Skeletal muscle tissue (tissue), 4 donors: Measurements from ENCODE around the gene ENSA. TPM values are rescaled to one million over a fixed set of nuclear protein-coding genes. Genes with fewer than 3 reads are reported as not detected.
A peak's percentile ranks its signal among the peaks of the same experiment; 100 is the strongest.
"Not testable (repeated sequence)": the region's sequence is repeated elsewhere in the genome, so short reads cannot be mapped to it uniquely, and the experiment has no call there.

Experiments used
- H3K27ac ChIP-seq: one replicate; pipeline ENCODE4 v1.7.0; 2013; ENCODE audit warnings: mild to moderate bottlenecking, low read depth, low read length, inconsistent platforms
- H3K27me3 ChIP-seq, 3 donors: one replicate each; pipeline ENCODE4 v1.7.0; 2013; ENCODE audit warnings: low read length in 3 of 3; ENCODE audit not compliant: control insufficient read depth in 3 of 3, insufficient read depth in 3 of 3
- H3K36me3 ChIP-seq, 3 donors: one replicate each; pipeline ENCODE4 v1.7.0; 2013; ENCODE audit warnings: low read length in 3 of 3; ENCODE audit not compliant: control insufficient read depth in 3 of 3, insufficient read depth in 3 of 3
- H3K4me1 ChIP-seq, 3 donors: one replicate each; pipeline ENCODE4 v1.7.0; 2013; ENCODE audit warnings: low read length in 3 of 3, mild to moderate bottlenecking in 3 of 3; ENCODE audit not compliant: control insufficient read depth in 3 of 3, insufficient read depth in 3 of 3
- H3K4me3 ChIP-seq, 3 donors: one replicate each; pipeline ENCODE4 v1.7.0; 2013; ENCODE audit warnings: low read length in 3 of 3
- H3K9ac ChIP-seq, 3 donors: one replicate each; pipeline ENCODE4 v1.7.0; 2013; ENCODE audit warnings: low read length in 3 of 3, mild to moderate bottlenecking in 3 of 3, moderate library complexity in 2 of 3, low read depth in 1 of 3
- H3K9me3 ChIP-seq, 3 donors: one replicate each; pipeline ENCODE4 v1.7.0; 2013; ENCODE audit warnings: low read length in 3 of 3; ENCODE audit not compliant: control insufficient read depth in 3 of 3
- total RNA-seq: library from RNA; depleted of rRNA; stranded (reverse); fragments of >200 nt; gene quantifications from one replicate; pipeline ENCODE4 v1.2.3, GENCODE V29; 2014
- donor health status: Osteomylitis.

Gene ENSA, protein sequence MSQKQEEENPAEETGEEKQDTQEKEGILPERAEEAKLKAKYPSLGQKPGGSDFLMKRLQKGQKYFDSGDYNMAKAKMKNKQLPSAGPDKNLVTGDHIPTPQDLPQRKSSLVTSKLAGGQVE
- 63.7 TPM for total RNA-seq

DNA sequence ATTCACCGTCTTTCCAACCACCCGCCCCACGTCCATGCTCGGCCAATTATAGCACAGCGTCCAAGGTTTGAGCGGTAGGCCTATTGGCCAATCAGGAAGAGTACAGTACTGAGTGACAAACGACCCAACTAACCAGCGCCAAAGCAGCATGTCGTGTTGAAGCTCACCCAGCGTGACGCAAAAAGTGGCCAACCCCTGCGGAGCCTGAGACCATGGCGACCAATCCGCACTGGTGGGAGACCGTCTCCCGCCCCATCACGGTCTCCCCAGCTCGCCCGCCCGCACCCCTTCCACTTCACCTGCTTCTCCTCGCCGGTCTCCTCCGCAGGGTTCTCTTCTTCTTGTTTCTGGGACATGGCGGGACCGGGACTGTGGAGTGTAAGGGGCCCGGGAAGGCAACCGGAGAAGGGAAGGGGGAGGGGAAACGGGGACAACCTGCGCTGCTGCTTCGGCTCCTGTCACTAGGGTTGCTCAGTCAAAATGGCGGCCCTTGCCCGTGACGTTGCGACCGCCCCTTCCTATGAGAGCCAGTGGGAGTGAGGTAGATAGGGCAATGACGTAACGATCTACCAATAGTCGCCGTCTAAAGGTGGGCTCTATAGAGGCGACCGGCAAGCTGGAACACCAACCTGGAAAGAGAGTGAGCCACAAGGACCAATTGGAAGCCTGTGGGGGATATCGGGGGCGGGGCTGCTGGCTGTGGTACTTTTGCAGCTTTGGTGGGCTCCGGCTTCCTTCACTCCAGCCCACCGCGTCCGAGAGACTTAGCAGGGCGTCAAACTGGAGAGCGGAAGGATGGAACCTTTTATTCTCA lies at the start of gene ENSA:
Gene ENSA (minus strand): TSS at position 498 of the 814 bp plus-strand sequence. CDS start 142 bp downstream, at position 356.
- Histone ChIP-seq H3K36me3 (peaks cover 17 to 32% (median 30%) of the 10 kb centered on the region in 3 donors), H3K27ac (peak within 1 kb of the TSS; percentile 94), H3K27me3 (no peaks in the 10 kb centered on the region), H3K9me3 (no peaks in the 10 kb centered on the region), H3K4me1 (peaks cover 14 to 23% (median 19%) of the 10 kb centered on the region in 3 donors), H3K9ac (peak within 1 kb of the TSS; percentile 88 to 95 (median 93)), H3K4me3 (peak within 1 kb of the TSS; percentile 86 to 96 (median 92))

DNA sequence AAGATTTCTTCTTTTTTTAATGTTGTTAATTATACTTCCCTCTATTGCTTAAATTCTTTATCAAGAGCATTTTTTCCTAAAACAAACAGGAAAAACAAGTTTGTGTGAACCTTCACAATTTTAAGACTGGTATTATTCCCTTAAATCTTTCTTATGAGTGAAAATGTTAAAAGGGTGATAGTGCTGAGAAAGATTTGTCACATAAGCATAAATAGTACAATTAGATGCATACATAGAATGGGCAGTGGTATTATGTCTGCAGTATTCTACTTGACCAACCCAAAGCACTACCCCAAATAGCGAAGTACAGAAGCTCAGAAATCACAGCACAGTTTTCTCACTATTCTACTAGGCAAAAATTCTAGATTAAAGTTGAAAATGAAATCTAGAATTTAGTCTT lies 49.6 kb upstream of the ENSA start:
- Histone ChIP-seq H3K27ac (no peak overlapping the region), H3K27me3 (no peaks in the 10 kb centered on the region), H3K36me3 (peaks cover 0 to 7% (median 0%) of the 10 kb centered on the region in 3 donors), H3K9ac (no peak overlapping the region), H3K4me3 (no peak overlapping the region), H3K4me1 (no peaks in the 10 kb centered on the region), H3K9me3 (no peaks in the 10 kb centered on the region)

DNA sequence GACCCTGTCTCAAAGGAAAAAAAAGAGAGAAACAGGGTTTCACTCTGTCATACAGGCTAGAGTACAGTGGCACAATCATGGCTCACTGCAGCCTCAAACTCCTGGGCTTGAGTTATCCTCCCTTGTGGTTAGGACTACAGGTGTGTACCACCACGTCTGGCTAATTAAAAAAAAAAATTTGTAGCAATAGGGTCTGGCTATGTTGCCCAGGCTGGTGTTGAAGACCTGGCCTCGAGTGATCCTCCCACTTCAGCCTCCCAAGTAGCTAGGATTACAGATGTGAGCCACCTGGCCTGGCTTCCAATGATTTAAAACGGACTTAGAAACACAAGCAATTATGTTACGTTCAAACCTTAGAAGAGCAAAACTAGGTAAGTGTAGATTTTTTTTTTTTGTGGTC lies 45.5 kb upstream of the ENSA start:
- peaks cover 0 to 6% (median 0%) of the 10 kb centered on the region in 3 donors for H3K36me3 ChIP-seq
- no peaks in the 10 kb centered on the region for H3K27me3 ChIP-seq
- H3K9me3 ChIP-seq = no peaks in the 10 kb centered on the region
- H3K4me3 ChIP-seq = no peak overlapping the region
- no peak overlapping the region for H3K27ac ChIP-seq
- no peak overlapping the region for H3K9ac ChIP-seq
- no peaks in the 10 kb centered on the region for H3K4me1 ChIP-seq

DNA sequence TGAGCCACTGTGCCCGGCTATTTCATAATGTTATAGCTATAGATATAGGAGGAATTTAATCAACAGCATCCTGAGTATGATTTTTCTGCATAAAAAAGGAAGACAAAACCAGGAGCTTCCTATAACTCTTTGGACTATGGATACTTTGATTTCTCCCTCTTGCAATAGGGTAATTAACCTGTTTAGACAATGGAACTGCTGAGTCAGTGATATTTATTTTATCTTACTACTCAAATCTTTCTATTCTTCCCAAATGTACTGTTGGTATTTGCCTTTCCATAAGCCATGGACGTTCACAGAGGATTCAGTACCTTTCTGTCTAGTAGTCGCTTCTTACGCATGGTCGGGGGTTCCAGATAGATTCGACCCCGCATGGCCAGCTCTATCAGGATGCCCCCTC lies 33.9 kb upstream of the ENSA start:
- Histone ChIP-seq H3K27me3 (no peaks in the 10 kb centered on the region), H3K9me3 (no peaks in the 10 kb centered on the region), H3K27ac (no peak overlapping the region), H3K4me3 (no peak overlapping the region), H3K36me3 (peaks cover 0 to 29% (median 25%) of the 10 kb centered on the region in 3 donors), H3K9ac (no peak overlapping the region), H3K4me1 (no peaks in the 10 kb centered on the region)

DNA sequence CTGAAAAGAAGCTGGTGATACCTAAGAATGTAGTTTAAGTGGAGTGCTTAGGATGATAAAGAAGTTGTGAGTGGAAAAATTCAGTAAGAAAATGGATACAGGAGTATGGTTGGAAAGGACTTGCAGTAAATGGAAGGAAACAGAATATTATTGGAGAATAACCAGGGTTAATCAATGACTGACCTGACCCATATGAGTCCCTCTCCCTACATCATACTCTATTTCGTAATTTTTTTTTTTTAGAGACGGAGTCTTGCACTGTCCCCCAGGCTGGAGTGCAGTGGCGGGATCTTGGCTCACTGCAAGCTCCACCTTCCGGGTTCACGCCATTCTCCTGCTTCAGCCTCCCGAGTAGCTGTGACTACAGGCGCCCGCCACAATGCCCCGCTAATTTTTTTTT lies 33.4 kb upstream of the ENSA start:
- Histone ChIP-seq H3K4me3 (no peak overlapping the region), H3K9ac (no peak overlapping the region), H3K36me3 (peaks cover 0 to 32% (median 28%) of the 10 kb centered on the region in 3 donors), H3K27me3 (no peaks in the 10 kb centered on the region), H3K4me1 (no peaks in the 10 kb centered on the region), H3K27ac (no peak overlapping the region), H3K9me3 (no peaks in the 10 kb centered on the region)

DNA sequence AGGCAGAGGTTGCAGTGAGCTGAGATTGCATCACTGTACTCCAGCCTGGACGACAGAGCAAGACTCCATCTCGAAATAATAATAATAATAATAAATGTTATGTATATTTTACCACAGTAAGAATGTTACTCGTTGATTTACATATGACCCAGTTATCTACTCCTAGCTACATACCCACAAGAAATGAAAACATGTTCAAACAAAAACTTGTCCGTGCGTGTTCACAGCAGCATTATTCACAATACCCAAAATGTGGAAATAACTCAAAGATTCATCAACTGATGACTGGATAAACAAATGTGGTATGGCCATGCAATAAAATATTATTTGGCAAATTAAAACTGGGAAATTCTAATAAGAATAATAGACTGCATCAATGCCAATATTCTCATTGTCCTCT lies 31.7 kb upstream of the ENSA start:
- Histone ChIP-seq H3K9me3 (no peaks in the 10 kb centered on the region), H3K36me3 (peaks cover 0 to 32% (median 28%) of the 10 kb centered on the region in 3 donors), H3K4me3 (no peak overlapping the region), H3K4me1 (no peaks in the 10 kb centered on the region), H3K27me3 (no peaks in the 10 kb centered on the region), H3K27ac (no peak overlapping the region), H3K9ac (no peak overlapping the region)

DNA sequence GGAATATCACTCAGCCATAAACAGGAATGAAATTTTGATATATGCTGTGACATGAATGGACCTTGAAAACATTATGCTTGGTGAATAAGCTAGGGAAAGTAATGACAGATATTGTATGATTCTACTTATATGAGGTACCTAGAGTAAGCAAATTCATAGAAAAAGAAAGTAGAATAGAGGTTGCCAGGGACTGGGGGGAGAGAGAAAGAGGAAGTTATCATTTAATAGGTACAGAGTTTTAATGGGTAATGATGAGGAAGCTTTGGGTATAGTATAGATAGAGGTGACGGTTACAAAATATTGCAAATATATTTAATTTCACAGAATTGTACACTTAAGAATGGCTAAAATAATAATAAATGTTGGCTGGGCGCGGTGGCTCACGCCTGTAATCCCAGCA lies 31.2 kb upstream of the ENSA start:
- Histone ChIP-seq H3K27ac (no peak overlapping the region), H3K4me1 (no peaks in the 10 kb centered on the region), H3K4me3 (no peak overlapping the region), H3K9me3 (no peaks in the 10 kb centered on the region), H3K9ac (no peak overlapping the region), H3K27me3 (no peaks in the 10 kb centered on the region), H3K36me3 (peaks cover 0 to 32% (median 28%) of the 10 kb centered on the region in 3 donors)

DNA sequence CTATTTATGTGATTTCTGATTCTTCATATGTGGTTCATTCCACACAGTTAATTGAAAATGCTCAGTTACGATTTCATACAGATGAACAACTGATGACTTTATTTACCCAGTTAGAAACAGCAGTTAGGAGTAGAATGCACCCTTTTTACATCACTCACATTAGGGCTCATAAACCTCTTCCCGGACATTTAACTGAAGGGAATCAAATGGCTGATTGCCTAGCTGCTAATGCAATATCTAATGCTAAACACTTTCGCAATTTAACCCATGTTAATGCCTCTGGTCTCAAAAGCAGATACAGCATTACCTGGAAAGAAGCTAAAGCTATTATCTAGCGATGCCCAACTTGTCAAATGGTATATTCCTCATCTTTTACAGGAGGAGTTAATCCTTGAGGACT lies 27.7 kb upstream of the ENSA start:
- H3K36me3 ChIP-seq = peaks cover 0 to 22% (median 20%) of the 10 kb centered on the region in 3 donors
- not testable (repeated sequence) for H3K27ac ChIP-seq, H3K27me3 ChIP-seq, H3K4me3 ChIP-seq, H3K9ac ChIP-seq, H3K4me1 ChIP-seq, H3K9me3 ChIP-seq

DNA sequence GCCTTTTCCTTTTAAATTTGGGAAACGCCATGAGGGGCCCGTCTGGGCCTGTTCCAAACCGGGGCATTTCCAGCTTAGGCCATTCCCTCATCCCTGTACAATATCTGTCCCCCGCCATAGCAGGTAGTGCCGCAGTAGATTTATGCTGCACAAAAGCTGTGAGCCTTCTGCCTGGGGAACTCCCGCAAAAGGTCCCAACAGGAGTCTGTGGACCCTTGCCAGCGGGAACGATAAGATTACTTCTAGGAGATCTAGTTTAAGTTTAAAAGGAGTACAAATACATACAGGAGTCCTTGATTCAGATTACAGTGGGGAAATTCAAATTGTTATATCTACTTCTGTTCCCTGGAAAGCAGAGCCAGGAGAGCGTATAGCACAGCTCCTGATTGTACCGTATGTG lies 25.2 kb upstream of the ENSA start:
- not testable (repeated sequence) for H3K4me3 ChIP-seq, H3K4me1 ChIP-seq, H3K27me3 ChIP-seq, H3K9ac ChIP-seq, H3K9me3 ChIP-seq, H3K27ac ChIP-seq
- peaks cover 2 to 12% (median 7%) of the 10 kb centered on the region in 3 donors for H3K36me3 ChIP-seq

DNA sequence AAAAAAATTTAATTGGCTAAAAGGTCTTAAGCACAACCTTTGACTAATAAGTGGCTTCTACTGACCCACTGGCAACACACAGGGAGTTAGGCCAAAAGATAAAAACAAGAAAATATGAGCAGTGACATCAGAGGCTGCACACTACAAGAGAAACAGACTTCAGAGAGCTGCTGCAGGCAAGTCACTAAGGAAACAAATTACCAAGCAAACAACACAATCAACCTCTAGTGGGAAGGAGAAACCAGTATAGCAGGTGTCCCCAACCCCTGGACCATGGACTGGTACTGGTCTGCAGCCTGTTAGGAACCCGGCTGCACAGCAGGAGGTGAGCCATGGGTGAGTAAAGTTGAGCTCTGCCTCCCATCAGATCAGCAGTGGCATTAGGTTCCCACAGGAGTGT lies 20.8 kb upstream of the ENSA start:
- no peaks in the 10 kb centered on the region for H3K4me1 ChIP-seq
- no peaks in the 10 kb centered on the region for H3K27me3 ChIP-seq
- H3K9me3 ChIP-seq = no peaks in the 10 kb centered on the region
- no peak overlapping the region for H3K9ac ChIP-seq
- H3K36me3 ChIP-seq = peaks cover 19 to 33% (median 30%) of the 10 kb centered on the region in 3 donors
- no peak overlapping the region for H3K4me3 ChIP-seq
- no peak overlapping the region for H3K27ac ChIP-seq
